Activated naive CD8-positive, alpha-beta T cell treated with anti-CD3 and anti-CD28 coated beads, Interleukin-2, amount 50 U/mL, for 24 hours (primary cell): ENCODE measurements around the gene ARHGAP31.

Experiments
- ATAC-seq: fragments of 150-1000 bp; cut with Tn5 transposase; one replicate; pipeline ENCODE4 v1.10.0; 2021
- DNase-seq: peaks from one replicate; pipeline ENCODE4 v3.0.0; 2021
- H3K27ac Mint-ChIP-seq: one replicate; pipeline ENCODE4 v1.8.0; 2021; ENCODE audit warnings: mild to moderate bottlenecking, mixed read lengths
- H3K27me3 Mint-ChIP-seq: one replicate; pipeline ENCODE4 v1.8.0; 2021; ENCODE audit warnings: mixed read lengths
- H3K36me3 Mint-ChIP-seq: one replicate; pipeline ENCODE4 v1.8.0; 2021; ENCODE audit warnings: low read depth, mixed read lengths
- H3K4me1 Mint-ChIP-seq: one replicate; pipeline ENCODE4 v1.8.0; 2021; ENCODE audit warnings: mixed read lengths
- H3K4me3 Mint-ChIP-seq: one replicate; pipeline ENCODE4 v1.8.0; 2021; ENCODE audit warnings: mild to moderate bottlenecking, moderate library complexity, mixed read lengths
- H3K9me3 Mint-ChIP-seq: one replicate; pipeline ENCODE4 v1.8.0; 2021; ENCODE audit warnings: mixed read lengths

ARHGAP31 gene

GRCh38 chr3:119290613-119291012, 3.6 kb upstream of the ARHGAP31 start:
- Mint-ChIP-seq H3K36me3 (peaks cover 4% of the 10 kb centered on the region), H3K9me3 (peaks cover 19% of the 10 kb centered on the region)

GRCh38 chr3:119291062-119291700, 3.0 kb upstream of the ARHGAP31 start:
- ATAC-seq (no peak), DNase-seq (no peak)
- peaks cover 3% of the 10 kb centered on the region for H3K27me3 Mint-ChIP-seq
- H3K27ac Mint-ChIP-seq, result no peak overlapping the region
- H3K4me3 Mint-ChIP-seq, result no peak overlapping the region
- peaks cover 19% of the 10 kb centered on the region for H3K9me3 Mint-ChIP-seq
- H3K4me1 Mint-ChIP-seq, result peaks cover 32% of the 10 kb centered on the region
- H3K36me3 Mint-ChIP-seq, result peaks cover 4% of the 10 kb centered on the region

More at GRCh38 chr3:119290613-119291012, 3.6 kb upstream of the ARHGAP31 start:
- peaks cover 3% of the 10 kb centered on the region for H3K27me3 Mint-ChIP-seq
- DNase-seq (no peak), ATAC-seq (no peak)
- no peak overlapping the region for H3K4me3 Mint-ChIP-seq
- H3K4me1 Mint-ChIP-seq, result peaks cover 26% of the 10 kb centered on the region
- no peak overlapping the region for H3K27ac Mint-ChIP-seq

GRCh38 chr3:119292666-119293065, 1.5 kb upstream of the ARHGAP31 start:
- Mint-ChIP-seq H3K9me3 (peaks cover 9% of the 10 kb centered on the region), H3K27ac (peak overlapping the region; percentile 92), H3K27me3 (peaks cover 3% of the 10 kb centered on the region), H3K4me1 (peaks cover 46% of the 10 kb centered on the region), H3K4me3 (peak overlapping the region; percentile 89), H3K36me3 (peaks cover 8% of the 10 kb centered on the region)
- DNase-seq (no peak), ATAC-seq (no peak)

- no peak for ATAC-seq
- peaks cover 52% of the 10 kb centered on the region for H3K4me1 Mint-ChIP-seq
- peak overlapping the region; percentile 89 for H3K4me3 Mint-ChIP-seq
- H3K27ac Mint-ChIP-seq, result peak overlapping the region; percentile 92
- peaks cover 4% of the 10 kb centered on the region for H3K9me3 Mint-ChIP-seq
- H3K27me3 Mint-ChIP-seq, result no peaks in the 10 kb centered on the region
- H3K36me3 Mint-ChIP-seq, result peaks cover 12% of the 10 kb centered on the region
- no peak for DNase-seq
Observed at GRCh38 chr3:119293105-119293870, 895 bp upstream of the ARHGAP31 start.

GRCh38 chr3:119294696-119295671, 801 bp downstream of the ARHGAP31 start:
- H3K9me3 Mint-ChIP-seq, result no peaks in the 10 kb centered on the region
- peaks cover 57% of the 10 kb centered on the region for H3K4me1 Mint-ChIP-seq
- peak; percentile 63 for DNase-seq
- ATAC-seq, result peak; percentile 48
- peak overlapping the region; percentile 92 for H3K27ac Mint-ChIP-seq
- peaks cover 17% of the 10 kb centered on the region for H3K36me3 Mint-ChIP-seq
- H3K27me3 Mint-ChIP-seq, result no peaks in the 10 kb centered on the region
- peak overlapping the region; percentile 89 for H3K4me3 Mint-ChIP-seq

GRCh38 chr3:119295816-119296726, 1.9 kb downstream of the ARHGAP31 start:
- ATAC-seq (no peak), DNase-seq (no peak)
- no peaks in the 10 kb centered on the region for H3K9me3 Mint-ChIP-seq
- no peaks in the 10 kb centered on the region for H3K27me3 Mint-ChIP-seq
- peaks cover 67% of the 10 kb centered on the region for H3K4me1 Mint-ChIP-seq
- peak overlapping the region; percentile 92 for H3K27ac Mint-ChIP-seq
- H3K36me3 Mint-ChIP-seq, result peaks cover 17% of the 10 kb centered on the region
- H3K4me3 Mint-ChIP-seq, result peak overlapping the region; percentile 89

- DNase-seq (no peak), ATAC-seq (no peak)
- H3K9me3 Mint-ChIP-seq, result no peaks in the 10 kb centered on the region
- peak overlapping the region; percentile 46 for H3K27ac Mint-ChIP-seq
- peaks cover 73% of the 10 kb centered on the region for H3K4me1 Mint-ChIP-seq
- peaks cover 21% of the 10 kb centered on the region for H3K36me3 Mint-ChIP-seq
- H3K27me3 Mint-ChIP-seq, result no peaks in the 10 kb centered on the region
- H3K4me3 Mint-ChIP-seq, result peak overlapping the region; percentile 89
Observed at GRCh38 chr3:119296727-119297122, 2.5 kb downstream of the ARHGAP31 start.

GRCh38 chr3:119297169-119297568, 3.0 kb downstream of the ARHGAP31 start:
- H3K27me3 Mint-ChIP-seq, result no peaks in the 10 kb centered on the region
- DNase-seq, result no peak
- no peaks in the 10 kb centered on the region for H3K9me3 Mint-ChIP-seq
- peak overlapping the region; percentile 46 for H3K27ac Mint-ChIP-seq
- no peak for ATAC-seq
- peaks cover 76% of the 10 kb centered on the region for H3K4me1 Mint-ChIP-seq
- H3K4me3 Mint-ChIP-seq, result peak overlapping the region; percentile 89
- H3K36me3 Mint-ChIP-seq, result peaks cover 21% of the 10 kb centered on the region

- no peak overlapping the region for H3K27ac Mint-ChIP-seq
- DNase-seq (no peak), ATAC-seq (no peak)
- H3K27me3 Mint-ChIP-seq, result no peaks in the 10 kb centered on the region
- H3K36me3 Mint-ChIP-seq, result peaks cover 30% of the 10 kb centered on the region
- H3K9me3 Mint-ChIP-seq, result no peaks in the 10 kb centered on the region
- peaks cover 76% of the 10 kb centered on the region for H3K4me1 Mint-ChIP-seq
- H3K4me3 Mint-ChIP-seq, result no peak overlapping the region
Observed at GRCh38 chr3:119298565-119298941, 4.4 kb downstream of the ARHGAP31 start.

- H3K27me3 Mint-ChIP-seq, result no peaks in the 10 kb centered on the region
- ATAC-seq, result no peak
- H3K4me3 Mint-ChIP-seq, result no peak overlapping the region
- no peak for DNase-seq
- no peaks in the 10 kb centered on the region for H3K9me3 Mint-ChIP-seq
- peaks cover 76% of the 10 kb centered on the region for H3K4me1 Mint-ChIP-seq
- H3K36me3 Mint-ChIP-seq, result peaks cover 44% of the 10 kb centered on the region
- peak overlapping the region; percentile 62 for H3K27ac Mint-ChIP-seq
Observed at GRCh38 chr3:119300991-119301391, 6.8 kb downstream of the ARHGAP31 start.

- no peak for DNase-seq
- Mint-ChIP-seq H3K36me3 (peaks cover 48% of the 10 kb centered on the region), H3K4me3 (no peak overlapping the region), H3K27me3 (no peaks in the 10 kb centered on the region), H3K4me1 (peaks cover 70% of the 10 kb centered on the region), H3K27ac (peak overlapping the region; percentile 62), H3K9me3 (no peaks in the 10 kb centered on the region)
- ATAC-seq, result peak; percentile 81
Observed at GRCh38 chr3:119301662-119302061, 7.5 kb downstream of the ARHGAP31 start.

- peak overlapping the region; percentile 25 for H3K27ac Mint-ChIP-seq
- H3K27me3 Mint-ChIP-seq, result no peaks in the 10 kb centered on the region
- H3K4me1 Mint-ChIP-seq, result peaks cover 58% of the 10 kb centered on the region
- no peak overlapping the region for H3K4me3 Mint-ChIP-seq
- no peaks in the 10 kb centered on the region for H3K9me3 Mint-ChIP-seq
- peaks cover 42% of the 10 kb centered on the region for H3K36me3 Mint-ChIP-seq
- DNase-seq (no peak), ATAC-seq (no peak)
Observed at GRCh38 chr3:119302697-119303551, 8.7 kb downstream of the ARHGAP31 start.

GRCh38 chr3:119304201-119304713, 10.1 kb downstream of the ARHGAP31 start:
- DNase-seq, result no peak
- peaks cover 38% of the 10 kb centered on the region for H3K36me3 Mint-ChIP-seq
- H3K27me3 Mint-ChIP-seq, result no peaks in the 10 kb centered on the region
- no peaks in the 10 kb centered on the region for H3K9me3 Mint-ChIP-seq
- H3K27ac Mint-ChIP-seq, result no peak overlapping the region
- H3K4me3 Mint-ChIP-seq, result no peak overlapping the region
- peaks cover 49% of the 10 kb centered on the region for H3K4me1 Mint-ChIP-seq
- no peak for ATAC-seq
